Effector memory CD4-positive, alpha-beta T cell (primary cell): Measurements from ENCODE around the gene GM2A.

Experiments
- DNase-seq, 3 donors: peaks; one replicate each; pipeline ENCODE4 v3.0.0-alpha.2; 2020
- H3K27ac ChIP-seq: 2 replicates; pipeline ENCODE4 v1.7.0; 2013; ENCODE audit warnings: mild to moderate bottlenecking, low read length, moderate library complexity; ENCODE audit not compliant: insufficient read depth, poor library complexity, severe bottlenecking
- H3K27me3 ChIP-seq: replicated peaks from 2 replicates; pipeline ENCODE4 v1.7.0; 2013; ENCODE audit warnings: mild to moderate bottlenecking, low read length; ENCODE audit not compliant: insufficient read depth, control insufficient read depth, poor library complexity, severe bottlenecking
- H3K36me3 ChIP-seq: 2 replicates; pipeline ENCODE4 v1.7.0; 2013; ENCODE audit warnings: mild to moderate bottlenecking, low read length, moderate library complexity; ENCODE audit not compliant: control insufficient read depth, insufficient read depth
- H3K4me1 ChIP-seq: 2 replicates; pipeline ENCODE4 v1.7.0; 2013; ENCODE audit warnings: low read length, mild to moderate bottlenecking; ENCODE audit not compliant: control insufficient read depth, insufficient read depth, poor library complexity, severe bottlenecking
- H3K4me3 ChIP-seq: 2 replicates; pipeline ENCODE4 v1.7.0; 2013; ENCODE audit warnings: low read length, low read depth, mild to moderate bottlenecking; ENCODE audit not compliant: insufficient read depth, poor library complexity, severe bottlenecking
- H3K9me3 ChIP-seq: 2 replicates; pipeline ENCODE4 v1.7.0; 2013; ENCODE audit warnings: mild to moderate bottlenecking, low read length, moderate library complexity; ENCODE audit not compliant: control insufficient read depth
- total RNA-seq, 3 donors: gene quantifications; one replicate each; lab custom pipeline; 2026; lab: John Stamatoyannopoulos, UW

GM2A gene
- 14.1 to 19.4 (median 16.3) reads per million in 3 donors for total RNA-seq

- peaks cover 11% of the 10 kb centered on the region for H3K4me1 ChIP-seq
- no peaks in the 10 kb centered on the region for H3K36me3 ChIP-seq
- H3K4me3 ChIP-seq: peak within 1 kb of the TSS; percentile 92
- peak; percentile 97 to 98 (median 98) for DNase-seq
- no peaks in the 10 kb centered on the region for H3K27me3 ChIP-seq
- H3K27ac ChIP-seq: peak within 1 kb of the TSS; percentile 64
- no peaks in the 10 kb centered on the region for H3K9me3 ChIP-seq
Measured at GRCh38 chr5:151252762-151253604, at the start of gene GM2A. TSS of gene GM2A (plus strand) at chr5:151253185. CDS start at chr5:151253217, 32 bp downstream.

- H3K27ac ChIP-seq: no peak overlapping the region
- no peaks in the 10 kb centered on the region for H3K27me3 ChIP-seq
- no peak for DNase-seq
- H3K9me3 ChIP-seq: no peaks in the 10 kb centered on the region
- H3K4me3 ChIP-seq: no peak overlapping the region
- peaks cover 20% of the 10 kb centered on the region for H3K4me1 ChIP-seq
- peaks cover 26% of the 10 kb centered on the region for H3K36me3 ChIP-seq
Measured at GRCh38 chr5:151204051-151204450, 48.9 kb upstream of the GM2A start.

GRCh38 chr5:151205411-151205810 is 47.6 kb upstream of the GM2A start:
- DNase-seq: no peak
- Histone ChIP-seq H3K27ac (no peak overlapping the region), H3K9me3 (no peaks in the 10 kb centered on the region), H3K4me3 (no peak overlapping the region), H3K36me3 (peaks cover 17% of the 10 kb centered on the region), H3K27me3 (no peaks in the 10 kb centered on the region), H3K4me1 (peaks cover 23% of the 10 kb centered on the region)

GRCh38 chr5:151208481-151208914 is 44.5 kb upstream of the GM2A start:
- DNase-seq: no peak

GRCh38 chr5:151212406-151212798 is 40.6 kb upstream of the GM2A start:
- Histone ChIP-seq H3K27ac (peak overlapping the region; percentile 97), H3K27me3 (no peaks in the 10 kb centered on the region), H3K4me1 (peaks cover 68% of the 10 kb centered on the region), H3K4me3 (peak overlapping the region; percentile 41), H3K36me3 (peaks cover 2% of the 10 kb centered on the region), H3K9me3 (no peaks in the 10 kb centered on the region)
- DNase-seq: no peak

More at GRCh38 chr5:151208481-151208914, 44.5 kb upstream of the GM2A start:
- peaks cover 4% of the 10 kb centered on the region for H3K36me3 ChIP-seq
- H3K4me1 ChIP-seq: peaks cover 42% of the 10 kb centered on the region
- H3K27ac ChIP-seq: no peak overlapping the region
- no peaks in the 10 kb centered on the region for H3K27me3 ChIP-seq
- H3K4me3 ChIP-seq: no peak overlapping the region
- H3K9me3 ChIP-seq: no peaks in the 10 kb centered on the region

GRCh38 chr5:151213803-151214613 is 39.0 kb upstream of the GM2A start:
- Histone ChIP-seq H3K27me3 (no peaks in the 10 kb centered on the region), H3K9me3 (no peaks in the 10 kb centered on the region), H3K36me3 (peaks cover 6% of the 10 kb centered on the region), H3K4me1 (peaks cover 71% of the 10 kb centered on the region), H3K27ac (peak overlapping the region; percentile 97), H3K4me3 (peak overlapping the region; percentile 41)
- peak; percentile 80 to 83 (median 81) for DNase-seq

- Histone ChIP-seq H3K4me3 (peak overlapping the region; percentile 5), H3K36me3 (peaks cover 6% of the 10 kb centered on the region), H3K27ac (peak overlapping the region; percentile 97), H3K4me1 (peaks cover 75% of the 10 kb centered on the region), H3K9me3 (no peaks in the 10 kb centered on the region), H3K27me3 (no peaks in the 10 kb centered on the region)
- DNase-seq: peak in 1 of 3 donors; percentile 12
Measured at GRCh38 chr5:151214614-151215545, 38.1 kb upstream of the GM2A start.

- Histone ChIP-seq H3K36me3 (peaks cover 6% of the 10 kb centered on the region), H3K9me3 (no peaks in the 10 kb centered on the region), H3K27ac (peak overlapping the region; percentile 97), H3K4me1 (peaks cover 81% of the 10 kb centered on the region), H3K27me3 (no peaks in the 10 kb centered on the region), H3K4me3 (peak overlapping the region; percentile 5)
- no peak for DNase-seq
Measured at GRCh38 chr5:151215546-151215880, 37.5 kb upstream of the GM2A start.

GRCh38 chr5:151216781-151217180 is 36.2 kb upstream of the GM2A start:
- H3K27ac ChIP-seq: peak overlapping the region; percentile 97
- H3K9me3 ChIP-seq: no peaks in the 10 kb centered on the region
- peaks cover 6% of the 10 kb centered on the region for H3K36me3 ChIP-seq
- no peak overlapping the region for H3K4me3 ChIP-seq
- H3K4me1 ChIP-seq: peaks cover 82% of the 10 kb centered on the region
- no peaks in the 10 kb centered on the region for H3K27me3 ChIP-seq
- no peak for DNase-seq
